GM12878 (cell line): ENCODE measurements around the gene LRP2BP. TPM values are rescaled to one million over a fixed set of nuclear protein-coding genes. Genes with fewer than 3 reads are reported as not detected.

Source experiments
- GATAD2B ChIP-seq: fragments of 450-650 bp; conservative IDR thresholded peaks from 2 replicates; pipeline ENCODE4 v1.6.1; 2017; ENCODE audit warnings: low read depth, mild to moderate bottlenecking, moderate library complexity
- NBN ChIP-seq: fragments of 450-650 bp; IDR thresholded peaks from 2 replicates; pipeline ENCODE4 v1.6.1; 2016
- RELA ChIP-seq: fragments of 450-650 bp; IDR thresholded peaks from 2 replicates; pipeline ENCODE4 v1.8.0; 2014; ENCODE audit warnings: borderline replicate concordance; ENCODE audit not compliant: partially characterized antibody
- RUNX3 ChIP-seq: IDR thresholded peaks from 2 replicates; pipeline ENCODE4 v1.6.1; 2012; ENCODE audit warnings: low read length, inconsistent platforms
- SKIL ChIP-seq: fragments of 450-650 bp; IDR thresholded peaks from 2 replicates; pipeline ENCODE4 v1.6.1; 2017; ENCODE audit warnings: mild to moderate bottlenecking, low read depth, inconsistent platforms; ENCODE audit not compliant: poor library complexity, severe bottlenecking
- SMAD5 ChIP-seq: IDR thresholded peaks from 2 replicates; pipeline ENCODE4 v1.6.1; 2016; ENCODE audit warnings: antibody characterized with exemption, low read depth
- SPI1 ChIP-seq: IDR thresholded peaks from 2 replicates; pipeline ENCODE4 v1.6.1; 2011; ENCODE audit warnings: low read depth, mild to moderate bottlenecking, low read length, moderate library complexity, borderline replicate concordance; ENCODE audit not compliant: insufficient read depth
- ZNF687 ChIP-seq: fragments of 450-650 bp; IDR thresholded peaks from 2 replicates; pipeline ENCODE4 v1.6.1; 2017; ENCODE audit warnings: mild to moderate bottlenecking, moderate library complexity
- polyA plus RNA-seq, 11 experiments: library from polyadenylated mRNA; depleted of rRNA in 4 of 11; unstranded in 6 of 11; stranded (reverse) in 5 of 11; fragments of >200 nt; fragmentation: Nextera tagmentation in 4 of 11; fragmentation: Illumina TruSeq in 1 of 11; extraction: Ambion mirVana in 4 of 11; extraction: Trizol in 1 of 11; gene quantifications; 1 replicate in 1 of 11; 2 replicates in 10 of 11; pipeline versions ENCODE4 v1.2.1 to v1.2.3, GENCODE V29; 2011 to 2016; ENCODE audit warnings: inconsistent platforms in 2 of 11, missing spikeins in 2 of 11, low read depth in 1 of 11
- total RNA-seq, 4 experiments: library from RNA; depleted of rRNA in 3 of 4; stranded (reverse); fragments of >200 nt in 3 of 4; fragmentation: Illumina TruSeq in 1 of 4; extraction: Trizol in 1 of 4; gene quantifications; 2 replicates each; pipeline versions ENCODE4 v1.2.1 to v1.2.3, GENCODE V29; 2013 to 2021

The LRP2BP gene
- total and polyA plus RNA-seq, 10 of the 15 experiments (the other 5 are each of a cell fraction or from before 2014, with no cell fraction given) = 0.27 to 5.2 (median 1.0) TPM

GRCh38 chr4:185335579-185335978 is 60.1 kb downstream of the LRP2BP start (continued):
- TF ChIP-seq SKIL (no peak), NBN (no peak), RELA (no peak), ZNF687 (no peak), RUNX3 (no peak), GATAD2B (no peak), SPI1 (no peak), SMAD5 (no peak)
- TF ChIP-seq, all 136 proteins: peak for 0
